HG03432 (cell line): ENCODE measurements around the gene PRSS27.
A peak's percentile ranks its signal among the peaks of the same experiment; 100 is the strongest.

Experiments used
- ATAC-seq: cut with Tn5 transposase; IDR thresholded peaks from one replicate; pipeline ENCODE4 v1.9.1; 2021; ENCODE audit warnings: mild to moderate bottlenecking, moderate library complexity; ENCODE audit not compliant: unreplicated experiment

The PRSS27 gene

DNA sequence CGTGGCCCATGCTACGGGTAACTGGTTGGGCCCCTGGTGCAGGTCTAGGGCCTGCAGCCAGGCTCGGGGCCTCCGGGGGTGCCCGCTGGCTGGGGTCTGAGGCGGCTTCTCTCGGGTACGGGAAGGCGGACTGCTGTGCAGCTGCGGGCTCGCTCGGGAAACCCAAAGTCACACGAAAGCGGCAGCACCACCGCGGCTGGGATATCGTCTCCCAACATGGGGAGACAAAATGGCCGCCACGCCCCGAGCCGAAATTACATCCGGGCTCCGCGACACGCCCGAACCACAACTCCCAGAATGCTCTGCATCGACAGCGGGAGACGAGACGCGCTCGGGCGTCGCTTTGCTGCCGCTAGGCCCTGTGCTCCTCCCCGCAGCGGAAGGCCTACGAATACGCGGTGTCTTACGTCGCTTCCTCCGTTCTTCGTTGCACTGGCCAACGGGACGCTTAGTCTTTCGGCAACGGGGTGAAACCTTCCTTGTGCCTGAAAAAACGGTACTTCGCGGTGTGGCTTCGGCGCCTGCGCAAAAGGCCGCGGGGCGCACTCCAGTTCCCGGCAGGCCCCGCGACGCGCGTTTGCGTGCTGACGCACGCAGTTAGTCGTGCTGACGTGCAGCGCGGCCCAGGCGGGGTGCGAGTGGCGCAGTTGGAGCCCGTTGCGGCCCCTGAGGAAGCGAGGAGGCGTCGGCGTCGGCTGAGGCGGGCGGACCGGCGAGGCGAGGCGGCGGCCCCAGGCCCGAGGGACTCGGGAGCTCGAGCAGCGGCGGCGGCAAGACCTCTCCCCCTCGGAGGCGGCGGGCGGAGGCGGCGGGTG, 32.2 kb upstream of the PRSS27 start, which contains the start of gene SRRM2:
SRRM2 (plus strand) TSS at position 604 of the 815 bp plus-strand sequence. CDS start 3,727 bp downstream, outside the sequence.
- peak; percentile 83 for ATAC-seq

- no peak for ATAC-seq
Measured at GRCh38 chr16:2751577-2752034, 31.6 kb upstream of the PRSS27 start.

DNA sequence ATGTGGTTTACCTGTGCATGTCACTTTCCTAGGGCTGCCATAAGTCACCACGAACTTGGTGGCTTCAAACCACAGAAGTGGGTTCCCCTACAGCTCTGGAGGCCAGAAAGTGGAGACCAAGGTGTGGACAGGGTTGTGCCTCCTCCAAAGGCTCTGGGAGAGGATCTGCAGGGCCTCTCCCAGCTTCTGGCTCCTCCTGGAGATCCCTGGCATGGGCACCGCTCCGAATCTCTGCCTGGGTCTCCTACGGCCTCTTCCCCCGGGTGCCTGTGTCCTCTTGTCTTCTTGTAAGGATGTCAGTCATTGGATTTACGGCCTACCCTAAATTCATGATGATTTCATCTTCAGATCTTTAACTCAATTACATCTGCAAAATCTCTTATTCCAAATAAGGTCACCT, 29.9 kb upstream of the PRSS27 start:
- ATAC-seq = no peak

DNA sequence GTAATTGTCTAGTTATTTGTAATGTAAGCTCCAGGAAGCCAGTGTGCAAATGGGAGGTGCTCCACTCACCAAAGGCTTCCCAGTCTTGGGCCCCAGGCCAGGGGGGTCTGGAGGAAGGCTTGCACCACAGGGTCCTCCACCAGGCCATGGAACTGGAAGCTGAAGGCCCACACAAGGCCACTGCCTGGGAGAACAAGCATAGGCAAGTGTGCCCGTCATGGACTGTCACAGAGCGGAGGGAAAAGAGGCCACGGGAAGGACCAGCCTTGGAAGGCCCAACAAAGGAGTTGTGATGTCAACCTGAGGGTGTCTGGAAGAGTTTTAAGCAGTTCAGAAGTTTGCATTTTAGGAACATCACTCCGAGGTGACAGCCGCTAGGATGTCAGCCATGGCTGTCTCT, 29.5 kb upstream of the PRSS27 start:
- no peak for ATAC-seq

DNA sequence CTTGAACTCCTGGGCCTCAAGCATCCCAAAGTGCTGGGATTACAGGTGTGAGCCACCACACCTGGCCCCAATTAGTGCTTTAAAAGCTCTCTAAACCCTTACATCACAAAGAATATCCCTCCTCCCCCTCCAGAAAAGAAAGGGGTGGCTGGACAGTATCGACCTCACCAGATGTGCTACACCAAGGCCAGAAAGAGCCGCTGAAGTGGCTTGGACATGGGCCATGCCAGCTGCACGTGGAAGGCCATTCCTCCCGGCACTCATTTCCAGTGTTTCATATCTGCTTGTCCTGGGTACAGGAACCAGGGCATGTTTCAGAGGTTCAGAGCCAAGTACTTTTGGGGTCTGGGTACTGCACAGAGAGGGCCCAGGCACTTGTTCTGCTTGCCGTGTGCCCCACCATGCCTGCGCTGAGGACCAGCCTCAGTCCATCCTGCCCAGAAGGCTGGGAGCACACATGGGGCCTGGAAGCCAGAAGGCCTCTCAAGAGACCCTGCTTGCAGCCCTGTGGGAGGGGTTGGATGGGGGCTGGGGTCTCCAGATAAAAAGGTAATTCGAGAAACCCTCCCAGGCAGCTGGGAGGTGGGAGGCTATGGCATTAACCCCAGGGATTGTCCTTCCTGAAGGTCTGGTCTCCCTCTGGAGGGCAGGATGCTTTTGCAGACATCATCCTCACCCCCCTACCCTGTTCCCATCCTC, 28.9 kb upstream of the PRSS27 start:
- no peak for ATAC-seq

DNA sequence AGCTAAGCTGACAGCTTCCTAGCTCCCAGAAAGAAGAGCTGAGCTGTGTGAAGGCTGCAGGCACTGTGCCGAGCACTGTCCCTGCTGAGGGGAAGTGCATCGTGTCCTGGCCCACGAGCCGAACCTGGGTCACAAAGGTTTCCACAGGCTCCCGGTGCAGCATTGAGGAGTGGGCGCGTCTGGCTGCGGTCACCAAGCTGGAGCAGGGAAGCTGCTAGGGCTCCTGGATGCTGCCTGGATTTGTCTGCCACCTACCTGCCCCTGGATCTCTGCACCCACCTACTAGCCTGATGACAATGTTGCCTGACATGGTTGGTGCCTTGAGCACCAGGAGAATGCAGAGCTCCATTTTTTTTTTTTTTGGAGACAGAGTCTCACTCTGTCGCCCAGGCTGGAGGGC, 25.9 kb upstream of the PRSS27 start:
- ATAC-seq = no peak

- ATAC-seq = no peak
Measured at GRCh38 chr16:2745116-2745890, 25.3 kb upstream of the PRSS27 start.

GRCh38 chr16:2744711-2745110, 24.7 kb upstream of the PRSS27 start:
- ATAC-seq = no peak

- no peak for ATAC-seq
Measured at GRCh38 chr16:2743007-2743810, 23.2 kb upstream of the PRSS27 start.

DNA sequence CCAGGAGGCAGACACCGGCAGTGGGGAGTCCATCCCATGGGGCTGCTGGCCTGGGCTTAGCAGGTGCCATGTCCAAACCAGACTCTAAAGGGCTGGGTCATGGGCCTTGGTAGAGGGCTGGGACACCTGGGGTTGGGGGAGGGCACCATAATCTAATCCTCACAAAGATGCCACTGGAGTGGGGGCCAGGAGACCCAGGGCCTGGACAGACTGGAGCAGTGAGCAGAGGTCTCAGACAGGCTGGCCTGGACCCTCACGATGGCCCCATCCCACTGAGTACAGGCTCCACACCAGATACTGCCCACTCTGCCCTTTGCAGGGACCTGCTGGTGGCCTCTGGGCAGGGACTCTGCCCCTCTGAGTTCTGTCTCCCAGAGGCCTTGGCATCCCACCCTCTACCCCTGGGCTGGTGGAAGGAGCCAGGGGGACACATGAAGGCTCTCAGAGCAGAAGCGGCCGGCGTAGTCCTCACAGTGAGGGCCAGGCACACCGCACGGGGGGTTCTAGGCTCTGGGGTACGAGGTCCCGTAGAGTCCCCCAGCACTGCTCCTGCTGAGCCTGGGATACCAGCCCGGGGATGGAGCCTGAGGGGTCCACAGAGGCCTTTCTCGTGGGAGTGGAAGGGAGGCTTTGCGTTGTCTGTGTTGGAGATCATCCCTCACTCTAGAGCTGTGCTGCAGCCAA, 22.4 kb upstream of the PRSS27 start:
- ATAC-seq = no peak

DNA sequence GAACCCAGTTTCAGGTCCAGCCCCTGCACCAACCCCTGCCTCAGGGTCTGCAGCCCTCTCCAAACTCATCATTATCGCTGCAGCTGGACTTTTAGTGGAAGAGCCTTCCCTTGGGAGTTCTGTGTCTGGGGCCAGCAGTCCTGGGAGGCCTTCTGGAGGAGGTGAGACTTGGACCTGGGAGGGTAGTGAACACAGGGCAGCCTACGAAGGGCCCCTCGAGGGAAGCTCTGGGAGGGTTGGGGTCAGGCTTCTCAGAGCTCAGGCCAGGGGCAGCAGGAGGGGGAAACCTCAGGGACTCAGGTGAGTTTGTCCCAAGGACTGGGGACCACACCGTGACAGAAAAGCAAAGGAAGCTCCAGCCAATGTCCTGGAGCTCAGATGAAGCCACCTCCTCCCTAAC, 21.1 kb upstream of the PRSS27 start:
- no peak for ATAC-seq

DNA sequence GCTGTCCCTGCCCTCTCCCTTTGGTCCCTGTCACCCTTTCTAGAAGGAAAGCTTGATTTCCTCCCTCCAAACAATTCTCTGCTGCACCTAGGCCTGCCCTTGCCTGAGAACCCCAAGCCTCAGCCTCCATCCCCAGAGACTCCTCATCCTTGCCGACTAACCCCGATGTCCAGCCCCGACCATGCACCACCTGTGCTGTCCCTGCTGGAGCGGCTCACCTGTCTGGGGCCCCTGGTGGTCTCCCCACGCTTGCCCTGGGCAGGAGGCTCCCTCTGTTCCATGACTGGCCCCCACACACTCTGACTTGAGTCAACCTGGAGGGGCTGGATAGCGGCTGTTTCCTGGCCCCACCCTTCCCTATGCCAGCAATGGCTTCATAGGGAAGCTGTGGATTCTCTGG, 20.5 kb upstream of the PRSS27 start:
- no peak for ATAC-seq

DNA sequence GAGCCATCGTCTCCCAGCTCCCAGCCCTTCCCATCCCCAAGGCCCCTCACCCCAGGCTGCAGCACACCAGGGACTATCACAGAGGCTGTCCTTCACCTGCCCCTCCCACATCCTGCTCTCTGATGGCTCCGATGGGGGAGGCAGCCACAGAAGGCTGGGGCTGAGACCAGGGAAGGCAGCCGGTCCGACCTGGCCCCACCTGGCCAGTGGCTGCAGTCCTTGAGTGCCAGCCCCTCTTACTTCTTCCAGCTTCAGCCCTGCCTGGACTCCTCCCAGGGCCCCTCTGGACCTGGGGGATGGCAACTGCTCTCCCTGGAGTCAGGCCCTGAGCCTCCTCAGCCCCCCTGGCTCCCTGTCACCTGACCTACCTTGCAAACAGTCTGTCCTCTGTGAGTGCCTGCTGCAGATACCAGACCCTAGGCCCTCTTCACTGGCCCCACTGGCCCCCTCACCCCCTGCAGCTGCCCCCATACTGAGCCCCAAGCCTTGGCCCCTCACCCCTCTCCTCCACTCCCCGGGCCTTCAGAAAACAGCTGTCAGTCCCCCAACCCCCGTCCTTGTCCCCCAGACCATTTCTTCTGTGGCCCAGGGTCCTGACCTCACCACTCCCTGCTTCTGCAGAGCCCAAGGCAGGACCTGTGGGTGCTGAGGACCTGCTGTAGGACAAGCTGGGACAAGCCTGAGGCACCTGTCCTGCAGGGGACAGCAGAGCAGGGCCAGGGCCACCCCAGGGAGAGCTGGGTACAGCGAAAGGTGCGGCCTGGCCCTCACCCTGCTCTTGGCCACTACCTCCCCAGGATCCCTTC, 19.8 kb upstream of the PRSS27 start:
- ATAC-seq = no peak

GRCh38 chr16:2738615-2739014, 18.6 kb upstream of the PRSS27 start:
- ATAC-seq = no peak

DNA sequence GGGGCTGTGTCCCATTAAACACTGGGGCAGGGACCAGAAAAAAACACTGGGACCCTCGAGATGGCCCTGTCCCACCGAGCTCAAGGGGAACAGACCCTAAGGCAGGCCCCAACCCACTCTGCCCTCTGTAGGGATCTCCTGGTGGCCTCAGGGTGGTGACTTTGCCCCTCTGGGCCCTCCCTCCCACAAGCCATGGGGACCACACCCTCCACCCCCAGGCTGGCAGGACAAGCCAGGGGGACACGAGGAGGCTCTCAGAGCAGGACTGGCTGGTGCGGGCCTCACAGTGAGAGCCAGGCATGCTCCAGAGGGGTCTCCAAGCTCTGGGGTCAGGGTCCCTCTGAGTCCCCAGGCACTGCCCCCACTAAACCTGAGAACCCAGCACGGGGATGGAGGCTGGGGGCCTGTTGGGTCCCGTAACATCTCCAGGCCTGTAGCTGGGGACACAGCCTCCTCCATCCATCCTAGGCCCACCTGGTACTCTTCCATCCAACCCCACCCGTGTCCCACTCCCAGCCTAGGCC, 17.9 kb upstream of the PRSS27 start:
- ATAC-seq = no peak

GRCh38 chr16:2737238-2737605, 17.2 kb upstream of the PRSS27 start:
- no peak for ATAC-seq

DNA sequence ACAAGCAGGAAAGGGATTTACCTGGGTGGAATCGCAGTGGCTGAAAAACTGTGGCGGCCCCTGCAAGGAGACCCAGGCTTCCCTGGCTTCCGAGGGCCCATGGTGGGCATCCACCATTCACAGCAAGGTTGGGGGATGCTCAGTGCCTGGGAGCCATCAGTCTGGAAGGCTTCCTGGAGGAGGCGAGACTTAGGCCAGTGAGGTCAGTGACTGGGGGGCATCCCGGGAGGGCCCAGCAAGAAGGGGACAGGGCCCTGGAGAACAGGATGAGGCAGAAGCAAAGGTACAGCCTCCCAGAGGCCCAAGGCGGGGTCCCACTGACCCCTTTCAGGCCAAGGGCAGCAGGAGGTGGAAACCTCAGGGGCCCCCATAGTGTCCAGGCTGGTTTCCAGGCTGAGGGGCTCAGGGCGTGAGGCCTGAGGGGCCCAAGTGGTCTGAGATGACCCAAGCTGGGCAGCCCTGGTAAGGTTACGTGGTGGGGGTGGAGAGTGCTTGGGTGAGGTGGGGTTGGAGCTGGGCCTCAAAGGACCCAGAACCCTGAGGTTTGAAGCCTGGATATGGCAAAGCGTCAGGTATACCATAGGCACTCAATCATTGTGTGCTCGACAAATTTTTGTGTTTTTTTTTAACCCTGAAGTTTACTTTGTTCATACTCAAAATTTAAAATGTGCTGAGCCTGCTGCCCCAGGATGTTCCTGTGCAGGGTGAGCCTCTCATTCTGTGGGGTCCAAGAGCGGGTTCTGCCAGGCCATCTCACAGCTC, 16.6 kb upstream of the PRSS27 start:
- ATAC-seq = no peak

- ATAC-seq = no peak
Measured at GRCh38 chr16:2734844-2735515, 15.0 kb upstream of the PRSS27 start.
